Smooth muscle cell (in vitro differentiated cells): Measurements from ENCODE around the gene ZFP42. TPM values are rescaled to one million over a fixed set of nuclear protein-coding genes. Genes with fewer than 3 reads are reported as not detected.

Source experiments
- DNase-seq: peaks from one replicate; lab custom pipeline; 2025; ENCODE audit not compliant: unreplicated experiment; lab: John Stamatoyannopoulos, UW
- H2AFZ ChIP-seq: fragments of 200-600 bp; sonication (generic); 2 replicates; pipeline ENCODE4 v1.6.0; 2016; ENCODE audit warnings: antibody characterized with exemption, low read depth, mild to moderate bottlenecking
- H3F3A ChIP-seq: fragments of 200-600 bp; sonication (generic); 2 replicates; pipeline ENCODE4 v1.6.0; 2017; ENCODE audit warnings: antibody characterized with exemption, low read depth
- H3K27ac ChIP-seq: fragments of 200-600 bp; sonication (generic); 2 replicates; pipeline ENCODE4 v1.5.1; 2016; ENCODE audit warnings: low read depth, mild to moderate bottlenecking
- H3K27me3 ChIP-seq: fragments of 200-600 bp; sonication (generic); 2 replicates; pipeline ENCODE4 v1.6.1; 2016; ENCODE audit warnings: low read depth, mild to moderate bottlenecking
- H3K36me3 ChIP-seq: fragments of 200-600 bp; sonication (generic); 2 replicates; pipeline ENCODE4 v1.5.1; 2016; ENCODE audit warnings: low read depth
- H3K4me1 ChIP-seq: fragments of 200-600 bp; sonication (generic); 2 replicates; pipeline ENCODE4 v1.5.1; 2016; ENCODE audit warnings: low read depth
- H3K4me2 ChIP-seq: fragments of 200-600 bp; sonication (generic); 2 replicates; pipeline ENCODE4 v1.6.0; 2016; ENCODE audit warnings: mild to moderate bottlenecking
- H3K4me3 ChIP-seq: fragments of 200-600 bp; sonication (generic); 2 replicates; pipeline ENCODE4 v1.5.1; 2016; ENCODE audit warnings: mild to moderate bottlenecking
- H3K79me2 ChIP-seq: fragments of 200-600 bp; sonication (generic); 2 replicates; pipeline ENCODE4 v1.6.0; 2016; ENCODE audit warnings: low read depth, mild to moderate bottlenecking
- H3K9ac ChIP-seq: fragments of 200-600 bp; sonication (generic); 2 replicates; pipeline ENCODE4 v1.6.0; 2016; ENCODE audit warnings: low read depth
- H3K9me3 ChIP-seq: fragments of 200-600 bp; sonication (generic); replicated peaks from 2 replicates; pipeline ENCODE4 v1.5.1; 2016; ENCODE audit warnings: low read depth
- H4K20me1 ChIP-seq: fragments of 200-600 bp; sonication (generic); 2 replicates; pipeline ENCODE4 v1.6.0; 2016; ENCODE audit warnings: low read depth
- WGBS: methylation state at CpG from one replicate; pipeline ENCODE4 v1.1.7; 2016; ENCODE audit warnings: low lambda C conversion rate; 5-methylcytosine and 5-hydroxymethylcytosine counted together
- polyA plus RNA-seq: library from polyadenylated mRNA; unstranded; fragments of >200 nt; fragmentation: Nextera tagmentation; extraction: Ambion mirVana; gene quantifications from 2 replicates; pipeline ENCODE4 v1.2.1, GENCODE V29; 2016
- total RNA-seq: library from RNA; depleted of rRNA; stranded (reverse); fragments of >200 nt; gene quantifications from 2 replicates; pipeline ENCODE4 v1.2.3, GENCODE V29; 2014
- TF ChIP-seq, protein P1 (sequence below): fragments of 200-600 bp; sonication (generic); IDR thresholded peaks from 2 replicates; pipeline ENCODE4 v1.5.1; 2017; ENCODE audit warnings: borderline replicate concordance, mild to moderate bottlenecking, antibody characterized with exemption; ENCODE audit not compliant: insufficient read depth, poor library complexity, severe bottlenecking

The ZFP42 gene
- total and polyA plus RNA-seq, 2 experiments from 2014 or later, result 15.7 to 30.4 TPM

DNA sequence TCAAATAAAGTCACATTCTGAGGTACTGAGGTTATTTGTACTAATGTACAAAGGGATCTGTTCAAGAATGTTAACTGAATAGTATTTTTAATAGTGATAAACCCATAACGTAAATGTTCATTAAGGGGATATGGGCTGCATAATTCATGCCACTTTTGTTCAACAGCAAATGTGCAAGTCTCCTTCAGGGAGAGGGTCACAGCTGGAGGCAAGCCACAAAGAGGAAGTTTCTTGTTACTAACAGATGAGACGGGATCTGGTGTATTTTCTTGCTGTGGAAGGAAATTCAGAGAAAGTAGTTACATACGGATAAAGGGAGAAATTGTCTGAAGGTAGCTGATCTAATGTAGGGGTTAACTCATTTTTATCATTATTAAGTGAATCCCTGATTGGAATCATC lies 10.0 kb downstream of the ZFP42 start:
- Histone ChIP-seq H3K4me1 (no peaks in the 10 kb centered on the region), H4K20me1 (peaks cover 6% of the 10 kb centered on the region), H3K9ac (no peak overlapping the region), H3K36me3 (no peaks in the 10 kb centered on the region), H3K27me3 (no peaks in the 10 kb centered on the region), H3K4me2 (no peak overlapping the region), H3K9me3 (no peaks in the 10 kb centered on the region), H2AFZ (no peak overlapping the region), H3K27ac (no peak overlapping the region), H3K4me3 (no peak overlapping the region), H3F3A (no peaks in the 10 kb centered on the region), H3K79me2 (peaks cover 25% of the 10 kb centered on the region)
- 77% methylated on average over 3 of the region's 3 CpGs for WGBS
- DNase-seq, result no peak
- TF ChIP-seq, protein P1, sequence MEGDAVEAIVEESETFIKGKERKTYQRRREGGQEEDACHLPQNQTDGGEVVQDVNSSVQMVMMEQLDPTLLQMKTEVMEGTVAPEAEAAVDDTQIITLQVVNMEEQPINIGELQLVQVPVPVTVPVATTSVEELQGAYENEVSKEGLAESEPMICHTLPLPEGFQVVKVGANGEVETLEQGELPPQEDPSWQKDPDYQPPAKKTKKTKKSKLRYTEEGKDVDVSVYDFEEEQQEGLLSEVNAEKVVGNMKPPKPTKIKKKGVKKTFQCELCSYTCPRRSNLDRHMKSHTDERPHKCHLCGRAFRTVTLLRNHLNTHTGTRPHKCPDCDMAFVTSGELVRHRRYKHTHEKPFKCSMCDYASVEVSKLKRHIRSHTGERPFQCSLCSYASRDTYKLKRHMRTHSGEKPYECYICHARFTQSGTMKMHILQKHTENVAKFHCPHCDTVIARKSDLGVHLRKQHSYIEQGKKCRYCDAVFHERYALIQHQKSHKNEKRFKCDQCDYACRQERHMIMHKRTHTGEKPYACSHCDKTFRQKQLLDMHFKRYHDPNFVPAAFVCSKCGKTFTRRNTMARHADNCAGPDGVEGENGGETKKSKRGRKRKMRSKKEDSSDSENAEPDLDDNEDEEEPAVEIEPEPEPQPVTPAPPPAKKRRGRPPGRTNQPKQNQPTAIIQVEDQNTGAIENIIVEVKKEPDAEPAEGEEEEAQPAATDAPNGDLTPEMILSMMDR, result no peak

DNA sequence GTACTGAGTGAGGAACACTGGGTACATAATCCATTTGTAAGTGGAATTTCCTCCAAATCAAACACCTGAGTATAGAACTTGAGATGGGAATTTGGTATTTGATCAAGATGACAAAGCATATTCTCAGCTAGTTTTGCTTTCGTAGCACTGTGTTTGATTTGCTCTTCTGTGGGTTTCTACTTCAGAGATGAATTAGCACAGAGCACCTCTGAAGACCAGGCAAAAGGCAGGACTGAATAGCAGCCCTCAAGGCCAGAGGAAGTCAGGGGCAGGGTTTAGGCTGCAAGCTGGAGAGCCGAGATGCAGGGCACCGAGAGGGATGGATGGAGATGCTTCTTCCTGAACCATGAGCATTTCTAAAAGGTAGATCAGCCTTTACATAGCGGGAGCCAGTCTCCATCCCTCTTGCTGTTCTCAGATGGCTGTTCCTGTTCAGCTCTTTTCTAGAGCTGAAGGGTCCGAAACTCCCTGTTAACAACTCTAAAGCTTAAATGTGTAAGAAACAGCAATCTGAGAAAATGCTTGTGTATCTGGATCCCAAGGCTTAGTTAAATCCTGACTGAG lies 10.8 kb downstream of the ZFP42 start:
- 73% methylated on average over 5 of the region's 5 CpGs for WGBS
- H3F3A ChIP-seq, result no peaks in the 10 kb centered on the region
- no peaks in the 10 kb centered on the region for H3K9me3 ChIP-seq
- peaks cover 21% of the 10 kb centered on the region for H3K79me2 ChIP-seq
- H3K4me2 ChIP-seq, result no peak overlapping the region
- H3K36me3 ChIP-seq, result no peaks in the 10 kb centered on the region
- no peak overlapping the region for H3K4me3 ChIP-seq
- peaks cover 6% of the 10 kb centered on the region for H4K20me1 ChIP-seq
- no peak for DNase-seq
- no peak overlapping the region for H3K27ac ChIP-seq
- H3K27me3 ChIP-seq, result no peaks in the 10 kb centered on the region
- H3K4me1 ChIP-seq, result no peaks in the 10 kb centered on the region
- H2AFZ ChIP-seq, result no peak overlapping the region
- H3K9ac ChIP-seq, result no peak overlapping the region
- TF ChIP-seq, protein P1, result no peak

DNA sequence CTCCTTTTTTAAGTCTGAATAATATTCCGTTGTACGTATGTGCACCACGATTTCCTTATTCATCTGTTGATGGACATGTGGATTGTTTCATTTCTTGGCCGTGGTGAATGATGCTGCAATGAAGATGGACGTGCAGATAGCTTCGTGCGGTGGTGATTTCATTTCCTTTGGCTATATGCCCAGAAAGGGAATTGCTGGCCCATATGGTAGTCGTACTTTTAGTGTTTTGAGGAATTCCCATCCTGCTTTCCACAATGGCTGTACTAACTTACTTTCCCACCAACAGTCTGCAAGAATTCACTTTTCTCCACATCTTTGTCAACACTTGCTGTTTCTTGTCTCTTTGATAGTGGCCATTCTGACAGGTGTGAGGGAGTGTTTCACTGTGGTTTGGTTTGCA lies 12.8 kb downstream of the ZFP42 start:
- Histone ChIP-seq H3K4me1 (no peaks in the 10 kb centered on the region), H3K4me2 (no peak overlapping the region), H3K4me3 (no peak overlapping the region), H3K9me3 (no peaks in the 10 kb centered on the region), H4K20me1 (no peaks in the 10 kb centered on the region), H3K27ac (no peak overlapping the region), H3K79me2 (peaks cover 18% of the 10 kb centered on the region), H3K36me3 (no peaks in the 10 kb centered on the region), H3K27me3 (no peaks in the 10 kb centered on the region), H2AFZ (no peak overlapping the region), H3K9ac (no peak overlapping the region), H3F3A (no peaks in the 10 kb centered on the region)
- WGBS, result 39% methylated on average over 8 of the region's 8 CpGs
- no peak for DNase-seq
- TF ChIP-seq, protein P1, result no peak

DNA sequence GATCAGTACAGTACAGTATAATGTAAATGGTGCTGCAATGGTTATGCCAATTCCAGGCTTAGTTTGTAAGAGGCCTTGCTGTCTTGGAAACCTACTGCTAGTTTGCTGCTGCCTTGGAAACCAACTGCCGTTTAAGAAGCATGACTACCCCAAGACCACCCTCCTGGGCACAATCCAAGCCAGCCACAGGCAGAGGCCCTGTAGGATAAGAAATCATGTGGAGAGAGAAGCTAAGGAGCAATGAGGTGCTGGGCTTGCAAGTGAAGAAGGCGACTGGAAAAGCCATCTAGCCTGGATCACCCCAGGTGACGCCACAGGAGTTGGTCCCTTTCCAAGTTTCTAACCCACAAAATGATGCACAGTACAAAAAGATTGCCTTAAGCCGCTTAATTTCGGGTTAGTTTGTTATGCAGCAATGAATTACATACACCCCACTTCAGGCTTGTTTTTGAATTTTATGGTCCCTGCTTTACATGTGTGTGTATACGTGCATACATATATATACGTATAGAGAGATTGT lies 16.9 kb downstream of the ZFP42 start:
- Histone ChIP-seq H3F3A (peaks cover 4% of the 10 kb centered on the region), H3K4me3 (no peak overlapping the region), H3K27ac (no peak overlapping the region), H3K36me3 (no peaks in the 10 kb centered on the region), H3K4me2 (no peak overlapping the region), H4K20me1 (no peaks in the 10 kb centered on the region), H3K9me3 (no peaks in the 10 kb centered on the region), H3K79me2 (no peaks in the 10 kb centered on the region), H2AFZ (no peak overlapping the region), H3K27me3 (no peaks in the 10 kb centered on the region), H3K9ac (no peak overlapping the region), H3K4me1 (peaks cover 4% of the 10 kb centered on the region)
- TF ChIP-seq, protein P1, result no peak
- DNase-seq, result no peak
- 94% methylated on average over 7 of the region's 7 CpGs for WGBS
